ENCODE data around the gene VTCN1. TPM values are rescaled to one million over a fixed set of nuclear protein-coding genes. Genes with fewer than 3 reads are reported as not detected.

VTCN1 gene
- total and polyA plus RNA-seq, 9 donors, result 0.05 to 17.6 (median 0.83) TPM; not detected in 2

GRCh38 chr1:117237726-117238381 lies 27.1 kb upstream of the VTCN1 start:
- no peak overlapping the region for H3K4me3 ChIP-seq
- intact Hi-C loops (cut with DNase I), result no loop called here
- no peaks in the 10 kb centered on the region for H3K4me1 ChIP-seq (ENCODE audit: insufficient read depth)
- WGBS, 3 donors, result 3 to 10% (median 6%) methylated on average over 1 of the region's 1 CpG
- H3K36me3 ChIP-seq, result no peaks in the 10 kb centered on the region
- no peaks in the 10 kb centered on the region for H3K9me3 ChIP-seq
- TF ChIP-seq CTCF (IDR thresholded peaks at IDR 0.05) (no peak), POLR2A (IDR thresholded peaks at IDR 0.05) (no peak), EP300 (IDR thresholded peaks at IDR 0.05) (no peak)
- H3K27ac ChIP-seq, result no peak overlapping the region
- peak in 2 of 5 donors; percentile 13 to 31 for DNase-seq
- H3K27me3 ChIP-seq, result no peaks in the 10 kb centered on the region

GRCh38 chr1:117235863-117236465 lies 25.2 kb upstream of the VTCN1 start:
- no peak for DNase-seq
- H3K9me3 ChIP-seq, result no peaks in the 10 kb centered on the region
- intact Hi-C loops (cut with DNase I), result no loop called here
- H3K36me3 ChIP-seq, result no peaks in the 10 kb centered on the region
- WGBS, 3 donors, result 47 to 51% (median 50%) methylated on average over 2 of the region's 2 CpGs
- no peak overlapping the region for H3K4me3 ChIP-seq
- no peak overlapping the region for H3K27ac ChIP-seq
- TF ChIP-seq CTCF (IDR thresholded peaks at IDR 0.05), result no peak
- no peak for TF ChIP-seq POLR2A (IDR thresholded peaks at IDR 0.05)
- TF ChIP-seq EP300 (IDR thresholded peaks at IDR 0.05), result no peak
- H3K4me1 ChIP-seq (ENCODE audit: insufficient read depth), result no peaks in the 10 kb centered on the region
- no peaks in the 10 kb centered on the region for H3K27me3 ChIP-seq

GRCh38 chr1:117232531-117232930 lies 21.8 kb upstream of the VTCN1 start:
- WGBS, 3 donors, result 72 to 85% (median 78%) methylated on average over 2 of the region's 2 CpGs
- H3K27ac ChIP-seq, result no peak overlapping the region
- H3K4me1 ChIP-seq (ENCODE audit: insufficient read depth), result no peaks in the 10 kb centered on the region
- no peak for DNase-seq
- no peak for TF ChIP-seq CTCF (IDR thresholded peaks at IDR 0.05)
- no peak for TF ChIP-seq EP300 (IDR thresholded peaks at IDR 0.05)
- TF ChIP-seq POLR2A (IDR thresholded peaks at IDR 0.05), result no peak
- H3K4me3 ChIP-seq, result no peak overlapping the region
- H3K36me3 ChIP-seq, result no peaks in the 10 kb centered on the region
- no peaks in the 10 kb centered on the region for H3K9me3 ChIP-seq
- H3K27me3 ChIP-seq, result no peaks in the 10 kb centered on the region
- intact Hi-C loops (cut with DNase I), result no loop called here

- no peak overlapping the region for H3K27ac ChIP-seq
- intact Hi-C loops (cut with DNase I), result no loop called here
- WGBS, 3 donors, result 33 to 40% (median 40%) methylated on average over 4 of the region's 4 CpGs
- H3K36me3 ChIP-seq, result no peaks in the 10 kb centered on the region
- peak in 1 of 5 donors; percentile 37 for DNase-seq
- no peaks in the 10 kb centered on the region for H3K27me3 ChIP-seq
- no peak overlapping the region for H3K4me3 ChIP-seq
- no peak for TF ChIP-seq POLR2A (IDR thresholded peaks at IDR 0.05)
- TF ChIP-seq CTCF (IDR thresholded peaks at IDR 0.05), result no peak
- TF ChIP-seq EP300 (IDR thresholded peaks at IDR 0.05), result no peak
- H3K9me3 ChIP-seq, result no peaks in the 10 kb centered on the region
- H3K4me1 ChIP-seq (ENCODE audit: insufficient read depth), result no peaks in the 10 kb centered on the region
Measured at GRCh38 chr1:117231748-117232373, 21.1 kb upstream of the VTCN1 start.

All from ovary (tissue), 9 donors.